GM19397 (cell line): ENCODE measurements around the gene P2RY6.
"Not testable (repeated sequence)": the region's sequence is repeated elsewhere in the genome, so short reads cannot be mapped to it uniquely, and the experiment has no call there.

Experiments used
- ATAC-seq: cut with Tn5 transposase; IDR thresholded peaks from one replicate; pipeline ENCODE4 v1.9.1; 2021; ENCODE audit warnings: mild to moderate bottlenecking, moderate library complexity; ENCODE audit not compliant: unreplicated experiment

Gene P2RY6, protein sequence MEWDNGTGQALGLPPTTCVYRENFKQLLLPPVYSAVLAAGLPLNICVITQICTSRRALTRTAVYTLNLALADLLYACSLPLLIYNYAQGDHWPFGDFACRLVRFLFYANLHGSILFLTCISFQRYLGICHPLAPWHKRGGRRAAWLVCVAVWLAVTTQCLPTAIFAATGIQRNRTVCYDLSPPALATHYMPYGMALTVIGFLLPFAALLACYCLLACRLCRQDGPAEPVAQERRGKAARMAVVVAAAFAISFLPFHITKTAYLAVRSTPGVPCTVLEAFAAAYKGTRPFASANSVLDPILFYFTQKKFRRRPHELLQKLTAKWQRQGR

DNA sequence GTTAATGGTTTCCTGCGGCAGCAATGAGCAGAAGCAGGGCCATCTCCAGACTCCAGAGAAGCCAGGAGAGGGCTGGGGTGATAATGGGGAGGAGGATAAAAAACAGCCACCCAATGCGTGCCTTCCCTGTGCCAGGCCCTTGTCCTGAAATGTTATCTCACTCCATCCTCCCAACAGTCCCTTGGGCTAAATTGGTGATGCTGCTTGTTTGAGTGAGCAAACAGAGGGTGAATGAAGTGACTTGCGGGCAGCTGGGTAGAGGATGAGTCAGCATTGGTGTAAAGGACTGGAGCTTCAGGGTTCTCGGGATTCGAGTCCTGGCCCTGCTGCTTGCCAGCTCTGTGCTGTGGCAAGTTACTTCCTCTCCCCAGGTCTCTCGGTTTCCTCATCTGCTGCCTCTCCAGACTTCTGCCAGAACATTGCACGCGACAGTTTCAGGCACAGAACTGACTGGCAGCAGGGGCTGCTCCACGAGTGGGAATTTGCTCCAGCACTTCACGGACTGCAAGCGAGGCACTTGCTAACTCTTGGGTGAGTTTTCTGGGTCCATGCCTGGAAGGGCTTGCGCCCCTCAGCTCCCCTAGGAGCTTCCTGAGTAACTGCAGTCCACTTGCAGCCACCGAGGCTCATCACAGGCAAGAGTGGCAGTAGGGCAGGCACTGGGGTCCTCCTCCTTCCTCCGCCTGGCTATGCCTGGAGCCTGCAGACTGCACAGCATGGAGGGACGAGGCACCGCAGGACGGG, at the start of gene P2RY6:
P2RY6 (plus strand) TSS at position 403 of the 744 bp plus-strand sequence. CDS start 24,181 bp downstream, outside the sequence.
- no peak for ATAC-seq

GRCh38 chr11:73223998-73224730, 48.0 kb upstream of the P2RY6 start:
- ATAC-seq: no peak

DNA sequence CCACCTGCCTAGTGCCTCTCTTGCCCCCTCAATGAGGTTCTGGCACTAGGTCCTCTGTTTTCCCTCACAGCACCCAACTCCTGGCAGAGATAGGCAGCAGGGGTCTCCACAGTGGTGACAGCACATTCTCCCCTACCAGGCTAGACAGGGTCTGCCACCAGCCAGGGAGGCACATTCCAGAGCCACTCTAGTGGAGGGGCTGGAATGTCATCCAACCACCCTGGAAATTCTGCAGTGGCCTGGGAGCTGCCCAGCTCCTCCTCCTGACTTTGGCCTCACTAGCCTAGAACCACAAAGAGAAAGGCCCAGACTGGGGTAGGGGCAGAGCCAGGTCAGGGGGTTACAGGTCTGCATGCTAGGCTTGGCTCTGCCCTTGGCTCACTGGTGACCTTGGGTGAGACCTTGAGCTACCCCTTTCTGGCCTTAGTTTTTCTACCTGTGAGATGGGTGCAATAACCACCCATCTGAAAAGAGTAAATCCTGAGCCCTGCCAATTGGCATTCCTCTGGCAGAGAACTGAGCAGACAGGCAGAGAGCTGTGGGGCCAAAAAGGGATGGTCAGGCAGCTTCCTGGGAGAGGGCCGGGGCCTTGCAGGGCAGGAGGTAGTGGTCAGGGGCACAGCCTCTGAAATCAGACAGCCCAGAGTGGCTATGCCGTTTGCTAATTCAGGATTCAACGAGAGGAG, 47.0 kb upstream of the P2RY6 start:
- ATAC-seq: no peak

- no peak for ATAC-seq
These were observed 46.3 kb upstream of the P2RY6 start for GRCh38 chr11:73225851-73226250.

DNA sequence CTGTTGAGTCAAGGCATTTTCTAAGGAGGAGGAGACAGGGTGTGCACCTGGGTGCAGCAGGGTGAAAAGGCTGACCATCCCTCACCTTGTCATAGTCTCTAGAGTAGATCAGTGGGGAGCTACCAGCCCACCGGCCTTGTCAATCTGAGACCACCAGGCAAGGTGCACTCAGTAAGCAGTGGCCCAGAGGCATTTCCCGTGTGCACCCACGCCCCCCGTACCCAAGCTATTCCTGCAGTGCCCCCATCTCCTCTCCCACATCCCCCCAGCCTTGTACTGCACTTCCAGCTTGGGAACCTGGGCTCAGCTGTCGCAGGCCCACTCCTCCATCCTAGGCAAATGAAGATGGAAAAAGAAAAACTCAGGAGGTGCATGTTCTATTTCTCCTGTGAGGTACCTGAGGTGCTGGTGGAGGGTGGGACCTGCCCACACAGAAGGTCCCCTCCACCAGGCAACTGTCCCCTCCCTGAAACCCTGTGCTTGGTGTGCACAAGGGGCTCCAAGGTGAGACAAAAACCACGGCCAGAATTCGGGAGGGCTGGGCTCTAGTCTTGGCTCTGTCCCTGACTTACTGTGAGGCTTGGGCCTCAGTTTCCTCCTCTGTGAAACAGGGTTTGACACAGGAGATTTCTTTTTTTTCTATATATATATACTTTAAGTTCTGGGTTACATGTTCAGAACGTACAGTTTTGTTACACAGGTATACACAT, 45.7 kb upstream of the P2RY6 start:
- no peak for ATAC-seq

DNA sequence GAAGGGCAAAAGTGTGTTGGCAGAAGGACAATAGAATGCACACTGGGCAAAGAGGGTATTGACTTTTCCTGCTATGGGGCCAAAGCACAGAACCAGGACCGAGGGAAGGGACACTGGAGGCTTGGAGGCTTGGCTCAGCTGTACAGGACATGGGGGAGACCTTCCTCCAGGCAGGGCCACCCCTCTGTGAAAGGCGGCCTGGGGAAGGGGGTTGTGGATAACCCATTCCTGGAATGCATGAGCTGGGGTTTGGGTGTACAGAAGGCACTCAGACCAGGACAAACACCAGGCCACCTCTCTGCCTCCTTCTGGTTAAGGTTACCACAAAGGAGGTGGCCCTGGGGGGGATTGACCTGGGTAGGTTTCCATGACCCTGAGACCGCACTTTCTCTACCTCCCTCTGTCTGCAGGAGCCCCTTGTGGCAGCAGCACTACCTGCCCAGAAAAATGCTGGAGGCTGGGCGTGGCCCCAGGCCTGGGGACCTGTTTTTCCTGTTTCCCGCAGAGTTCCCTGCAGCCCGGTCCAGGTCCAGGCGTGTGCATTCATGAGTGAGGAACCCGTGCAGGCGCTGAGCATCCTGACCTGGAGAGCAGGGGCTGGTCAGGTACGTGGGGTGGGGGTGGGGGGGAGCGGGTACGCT, 44.4 kb upstream of the P2RY6 start:
- no peak for ATAC-seq

GRCh38 chr11:73228268-73229134, 43.6 kb upstream of the P2RY6 start:
- no peak for ATAC-seq

DNA sequence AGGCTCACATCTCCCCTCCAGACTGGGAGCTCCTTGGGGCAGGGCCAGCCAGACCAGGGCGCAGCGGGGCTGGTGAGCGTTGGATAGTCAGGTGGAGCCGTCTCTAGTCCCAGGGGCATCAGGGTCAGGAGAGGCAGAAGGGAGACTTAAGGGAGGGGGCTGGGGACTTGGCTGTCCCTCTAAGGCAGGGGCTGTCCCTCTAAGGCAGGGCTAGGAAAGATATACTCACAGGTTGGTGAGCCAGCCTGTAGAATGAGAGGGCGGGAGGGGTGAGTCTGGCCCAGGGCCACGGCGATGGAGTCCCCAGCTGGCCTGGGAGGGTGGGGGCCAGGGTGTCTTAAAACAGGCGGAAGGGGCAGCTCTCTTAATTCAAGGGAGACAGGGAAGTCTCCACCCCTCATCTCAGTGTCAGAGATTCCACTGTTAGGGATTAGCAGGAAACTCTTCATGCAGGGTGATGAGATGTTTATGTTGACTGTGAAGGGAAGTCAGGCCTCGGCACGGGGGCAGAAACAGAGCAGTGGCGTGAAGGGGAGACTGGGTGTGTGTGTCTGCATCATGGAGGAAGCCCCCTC, 42.7 kb upstream of the P2RY6 start:
- no peak for ATAC-seq

DNA sequence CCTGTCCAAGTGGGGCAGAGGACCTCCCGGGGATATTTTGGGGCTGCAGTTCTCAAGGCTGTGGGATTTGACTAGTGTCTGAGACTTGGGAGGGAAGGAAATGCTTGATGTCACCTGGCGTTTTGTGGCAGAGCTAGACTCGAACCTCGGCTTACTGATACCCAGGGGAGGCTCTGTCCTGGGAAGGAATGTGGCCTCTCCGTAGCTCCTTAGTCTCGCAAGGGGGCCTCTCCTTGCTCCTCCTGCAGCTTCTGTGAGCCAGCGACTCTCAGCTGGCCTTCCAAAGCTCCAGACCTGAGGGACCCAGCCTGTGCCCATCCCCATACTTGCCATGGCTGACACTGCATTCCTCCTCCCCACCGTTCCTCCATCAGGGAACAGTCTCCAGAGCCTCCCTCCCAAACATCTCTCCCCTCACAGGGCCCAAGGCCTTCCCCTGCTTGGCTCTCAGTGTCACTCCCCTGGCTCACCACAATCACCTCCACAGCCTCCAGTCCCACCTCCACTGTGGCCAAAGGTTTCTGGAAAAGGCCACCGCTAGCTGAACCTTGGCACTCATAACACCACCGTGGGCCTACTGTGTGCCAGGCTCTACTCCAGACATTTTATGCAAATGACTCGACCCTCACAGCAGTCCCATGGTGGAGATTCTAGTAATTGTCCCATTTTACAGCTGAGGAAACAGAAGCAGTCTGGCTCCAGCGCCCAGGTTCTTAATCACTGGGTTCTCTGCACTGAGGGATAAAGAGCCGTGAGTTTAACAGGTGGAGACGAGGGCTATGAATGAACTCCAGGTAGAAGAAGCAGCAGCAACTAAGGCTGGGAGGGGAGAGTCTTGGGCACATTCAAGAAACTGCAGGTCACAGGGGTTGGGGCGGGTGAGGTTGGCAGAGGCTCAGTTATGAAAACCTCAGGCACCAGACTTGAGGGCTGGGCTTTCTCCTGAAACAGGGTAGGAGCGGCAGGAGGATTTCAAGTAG, 42.0 kb upstream of the P2RY6 start:
- no peak for ATAC-seq

GRCh38 chr11:73230931-73231330, 41.2 kb upstream of the P2RY6 start:
- ATAC-seq: no peak

- ATAC-seq: not testable (repeated sequence)
These were observed 39.7 kb upstream of the P2RY6 start for GRCh38 chr11:73232487-73232886.

DNA sequence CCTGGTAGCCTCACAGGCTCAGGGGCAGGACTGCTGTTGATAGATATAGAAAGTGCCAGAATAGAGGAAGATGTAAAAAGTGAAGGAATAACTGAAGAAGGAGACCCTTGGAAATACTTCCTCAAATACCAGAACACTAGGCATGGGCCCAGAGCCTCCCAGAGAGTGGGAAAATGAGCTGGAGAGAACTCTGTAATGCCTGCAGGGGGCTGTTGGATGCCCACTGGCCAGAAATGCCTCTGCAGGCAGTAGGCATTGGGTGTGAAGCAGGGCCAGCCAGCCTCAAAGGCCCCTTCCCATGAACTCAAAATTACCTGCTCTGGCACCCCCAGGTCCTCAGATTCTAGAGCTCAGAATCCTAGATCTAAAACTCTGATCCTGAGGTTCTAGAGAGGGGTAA, 38.9 kb upstream of the P2RY6 start:
- ATAC-seq: no peak

DNA sequence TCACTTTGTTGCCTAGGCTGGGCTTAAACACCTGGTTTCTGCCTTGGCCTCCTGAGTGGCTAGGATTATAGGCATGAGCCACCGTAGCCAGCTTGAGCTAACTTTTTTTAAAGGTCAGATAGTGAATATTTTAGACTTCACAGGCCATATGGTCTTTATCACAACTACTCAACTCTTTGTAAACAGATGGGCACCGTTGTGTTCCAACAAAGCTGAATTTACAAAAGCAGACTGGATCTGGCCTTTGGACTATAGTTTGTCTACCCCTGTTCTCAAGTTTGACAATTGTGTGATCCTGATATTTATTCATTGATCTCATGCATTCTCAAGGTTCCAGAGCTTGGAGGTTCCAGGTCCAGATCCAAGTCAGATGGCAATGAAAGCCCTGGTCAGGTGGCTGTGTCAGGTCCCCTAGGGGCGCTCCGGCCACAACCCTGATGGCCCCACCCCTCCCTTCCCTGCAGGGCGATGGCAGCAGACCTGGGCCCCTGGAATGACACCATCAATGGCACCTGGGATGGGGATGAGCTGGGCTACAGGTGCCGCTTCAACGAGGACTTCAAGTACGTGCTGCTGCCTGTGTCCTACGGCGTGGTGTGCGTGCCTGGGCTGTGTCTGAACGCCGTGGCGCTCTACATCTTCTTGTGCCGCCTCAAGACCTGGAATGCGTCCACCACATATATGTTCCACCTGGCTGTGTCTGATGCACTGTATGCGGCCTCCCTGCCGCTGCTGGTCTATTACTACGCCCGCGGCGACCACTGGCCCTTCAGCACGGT, 38.3 kb upstream of the P2RY6 start:
- ATAC-seq: no peak

- no peak for ATAC-seq
These were observed 37.5 kb upstream of the P2RY6 start for GRCh38 chr11:73234471-73235181.

GRCh38 chr11:73235236-73235786, 36.8 kb upstream of the P2RY6 start:
- no peak for ATAC-seq
